ENCODE measurements around the gene MYEOV.

MYEOV gene

GRCh38 chr11:69251057-69251393 is 42.9 kb upstream of the MYEOV start:
- DNase-seq (ENCODE audit: low read depth): no peak
- no peak for TF ChIP-seq CTCF (conservative IDR thresholded peaks at IDR 0.05; ENCODE audit: low read depth, low read length)
- H3K4me3 ChIP-seq (ENCODE audit: low read depth, low read length): no peak overlapping the region

- H3K4me3 ChIP-seq (ENCODE audit: low read depth, low read length): no peak overlapping the region
- no peak for DNase-seq (ENCODE audit: low read depth)
- TF ChIP-seq CTCF (conservative IDR thresholded peaks at IDR 0.05; ENCODE audit: low read depth, low read length): no peak
Measured at GRCh38 chr11:69251639-69252489, 42.1 kb upstream of the MYEOV start.

GRCh38 chr11:69252490-69252837 is 41.5 kb upstream of the MYEOV start:
- no peak for TF ChIP-seq CTCF (conservative IDR thresholded peaks at IDR 0.05; ENCODE audit: low read depth, low read length)
- H3K4me3 ChIP-seq (ENCODE audit: low read depth, low read length): no peak overlapping the region
- DNase-seq (ENCODE audit: low read depth): no peak

GRCh38 chr11:69253028-69253427 is 40.9 kb upstream of the MYEOV start:
- no peak for TF ChIP-seq CTCF (conservative IDR thresholded peaks at IDR 0.05; ENCODE audit: low read depth, low read length)
- DNase-seq (ENCODE audit: low read depth): peak; percentile 48
- no peak overlapping the region for H3K4me3 ChIP-seq (ENCODE audit: low read depth, low read length)

DNA sequence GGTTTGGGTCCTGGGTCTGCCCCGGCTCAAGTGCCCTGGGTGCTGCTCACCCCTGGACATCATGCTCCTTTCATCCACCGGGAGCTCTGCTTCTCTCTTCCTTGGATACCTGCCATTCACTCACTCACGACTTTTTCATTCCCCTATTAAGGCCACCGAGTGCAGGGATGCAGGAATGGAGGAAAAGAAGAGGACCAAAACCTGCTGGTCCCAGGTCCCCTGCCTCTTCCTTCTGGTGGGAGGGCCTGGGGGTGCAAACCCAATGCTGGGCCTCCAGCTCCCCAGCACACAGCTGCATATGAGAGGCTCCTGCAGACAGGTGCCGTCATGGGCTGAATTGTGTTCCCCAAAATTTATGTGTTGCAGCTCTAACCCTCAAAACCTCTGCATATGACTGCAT is 36.8 kb upstream of the MYEOV start:
- TF ChIP-seq CTCF (conservative IDR thresholded peaks at IDR 0.05; ENCODE audit: low read depth, low read length): no peak
- DNase-seq (ENCODE audit: low read depth): no peak
- H3K4me3 ChIP-seq (ENCODE audit: low read depth, low read length): no peak overlapping the region

GRCh38 chr11:69257838-69258658 is 35.9 kb upstream of the MYEOV start:
- no peak for TF ChIP-seq CTCF (conservative IDR thresholded peaks at IDR 0.05; ENCODE audit: low read depth, low read length)
- H3K4me3 ChIP-seq (ENCODE audit: low read depth, low read length): no peak overlapping the region
- no peak for DNase-seq (ENCODE audit: low read depth)
